Mucosa of descending colon (tissue), 3 donors: ENCODE measurements around the gene F2RL3. TPM values are rescaled to one million over a fixed set of nuclear protein-coding genes. Genes with fewer than 3 reads are reported as not detected.

Experiments
- ATAC-seq: fragments of 200-7000 bp; cut with Tn5 transposase; one replicate; pipeline ENCODE4 v1.9.1; 2020; ENCODE audit warnings: mild to moderate bottlenecking, moderate library complexity
- DNase-seq, 3 donors: peaks; one replicate each; pipeline ENCODE4 v3.0.0-alpha.2; 2020
- H3K36me3 ChIP-seq: fragments of 200-600 bp; one replicate; pipeline ENCODE4 v1.8.0; 2021; ENCODE audit warnings: low read depth, mild to moderate bottlenecking
- H3K4me1 ChIP-seq: fragments of 200-600 bp; one replicate; pipeline ENCODE4 v1.8.0; 2021; ENCODE audit warnings: low read depth, mild to moderate bottlenecking
- H3K4me3 ChIP-seq: fragments of 200-600 bp; one replicate; pipeline ENCODE4 v1.8.0; 2021; ENCODE audit warnings: mild to moderate bottlenecking
- H3K9me3 ChIP-seq: fragments of 200-600 bp; one replicate; pipeline ENCODE4 v1.8.0; 2021; ENCODE audit warnings: mild to moderate bottlenecking
- CTCF ChIP-seq: fragments of 200-600 bp; IDR thresholded peaks from one replicate; pipeline ENCODE4 v1.8.0; 2022; ENCODE audit warnings: antibody characterized with exemption, mild to moderate bottlenecking
- intact Hi-C, 2 donors: fragments of 100-400 bp; cut with DNase I in 1 of 2; cut with micrococcal nuclease in 1 of 2; formaldehyde crosslinking; loops; one replicate each; pipeline versions ENCODE4 v1.11.0 to v1.11.1; 2022; cut with DNase I, micrococcal nuclease
- total RNA-seq, 3 donors: library from RNA; stranded (reverse); fragmentation: NEBNext Ultra II Directional in 2 of 3; extraction: Animal tissue kit (Norgen Biotek cat#: 25700) in 2 of 3; gene quantifications; one replicate each; pipeline versions ENCODE4 v1.2.1 to v1.2.4, GENCODE V29; 2021 to 2023
- donor health status: DM: no; HTN: no; CAD: no; lungs with moderate emphysema.
- donor health status: DM: no; HTN: no; CAD: no.
- donor health status: DM: no; HTN: yes; CAD: no.

The F2RL3 gene
- total RNA-seq, 3 donors from 2014 or later: 0.38 to 2.0 (median 1.6) TPM

- Histone ChIP-seq H3K9me3 (peaks cover 31% of the 10 kb centered on the region), H3K36me3 (no peaks in the 10 kb centered on the region), H3K4me3 (no peak overlapping the region), H3K4me1 (no peaks in the 10 kb centered on the region)
- ATAC-seq (no peak), DNase-seq (no peak)
- no peak for TF ChIP-seq CTCF
- intact Hi-C loops: no loop called here
Observed at GRCh38 chr19:16882146-16882545, 6.7 kb upstream of the F2RL3 start.

- Histone ChIP-seq H3K9me3 (peaks cover 31% of the 10 kb centered on the region), H3K4me1 (no peaks in the 10 kb centered on the region), H3K36me3 (no peaks in the 10 kb centered on the region), H3K4me3 (no peak overlapping the region)
- ATAC-seq (no peak), DNase-seq (no peak)
- TF ChIP-seq CTCF: no peak
- intact Hi-C loops: no loop called here
Observed at GRCh38 chr19:16883522-16883921, 5.3 kb upstream of the F2RL3 start.

- H3K4me3 ChIP-seq: no peak overlapping the region
- no peak for TF ChIP-seq CTCF
- no peaks in the 10 kb centered on the region for H3K4me1 ChIP-seq
- H3K36me3 ChIP-seq: no peaks in the 10 kb centered on the region
- peaks cover 31% of the 10 kb centered on the region for H3K9me3 ChIP-seq
- ATAC-seq (no peak), DNase-seq (no peak)
- intact Hi-C loops: no loop called here
Observed at GRCh38 chr19:16885166-16885565, 3.6 kb upstream of the F2RL3 start.

GRCh38 chr19:16886305-16886880 lies 2.4 kb upstream of the F2RL3 start:
- no peak for TF ChIP-seq CTCF
- Histone ChIP-seq H3K4me1 (no peaks in the 10 kb centered on the region), H3K36me3 (no peaks in the 10 kb centered on the region), H3K9me3 (peaks cover 20% of the 10 kb centered on the region), H3K4me3 (no peak overlapping the region)
- no peak for DNase-seq
- ATAC-seq: peak; percentile 41
- intact Hi-C loops: no loop called here

GRCh38 chr19:16887353-16888265 lies 1.2 kb upstream of the F2RL3 start:
- TF ChIP-seq CTCF: no peak
- no peak overlapping the region for H3K4me3 ChIP-seq
- H3K36me3 ChIP-seq: no peaks in the 10 kb centered on the region
- H3K4me1 ChIP-seq: no peaks in the 10 kb centered on the region
- H3K9me3 ChIP-seq: peaks cover 8% of the 10 kb centered on the region
- no peak for ATAC-seq
- intact Hi-C loops: no loop called here
- peak in 1 of 3 donors; percentile 35 for DNase-seq
